Parathyroid adenoma (tissue), 2 donors: ENCODE data around the gene DNAJB13.

Experiments used
- H2AFZ ChIP-seq: fragments of 300-600 bp; sonication (generic); one replicate; pipeline ENCODE4 v1.7.0; 2017; ENCODE audit warnings: antibody characterized with exemption, mild to moderate bottlenecking
- H3K27ac ChIP-seq: fragments of 300-600 bp; sonication (generic); one replicate; pipeline ENCODE4 v1.7.0; 2017
- H3K27me3 ChIP-seq: fragments of 300-600 bp; sonication (generic); one replicate; pipeline ENCODE4 v1.7.0; 2017; ENCODE audit warnings: low read length; ENCODE audit not compliant: control insufficient read depth, insufficient read depth
- H3K36me3 ChIP-seq: fragments of 300-600 bp; sonication (generic); one replicate; pipeline ENCODE4 v1.7.0; 2017; ENCODE audit warnings: low read length; ENCODE audit not compliant: control insufficient read depth, insufficient read depth
- H3K4me1 ChIP-seq: fragments of 300-600 bp; sonication (generic); one replicate; pipeline ENCODE4 v1.7.0; 2017; ENCODE audit warnings: control low read depth
- H3K4me2 ChIP-seq: fragments of 300-600 bp; sonication (generic); one replicate; pipeline ENCODE4 v1.7.0; 2017; ENCODE audit warnings: low read length
- H3K4me3 ChIP-seq: fragments of 300-600 bp; sonication (generic); one replicate; pipeline ENCODE4 v1.7.0; 2017; ENCODE audit warnings: low read depth, low read length
- H3K79me2 ChIP-seq: fragments of 300-600 bp; sonication (generic); one replicate; pipeline ENCODE4 v1.7.0; 2017; ENCODE audit warnings: control low read depth
- H3K9ac ChIP-seq: fragments of 300-600 bp; sonication (generic); one replicate; pipeline ENCODE4 v1.7.0; 2017; ENCODE audit warnings: mild to moderate bottlenecking
- H3K9me3 ChIP-seq: fragments of 300-600 bp; sonication (generic); one replicate; pipeline ENCODE4 v1.7.0; 2017; ENCODE audit warnings: low read length; ENCODE audit not compliant: control insufficient read depth
- CTCF ChIP-seq: fragments of 300-600 bp; sonication (generic); IDR thresholded peaks from one replicate; pipeline ENCODE4 v1.7.0; 2017; ENCODE audit warnings: antibody characterized with exemption, mild to moderate bottlenecking
- donor health status: primary hyperparathyroidism.

DNAJB13 gene

GRCh38 chr11:73942010-73942409 lies 8.8 kb upstream of the DNAJB13 start:
- Histone ChIP-seq H3K9ac (no peak overlapping the region), H2AFZ (no peak overlapping the region), H3K4me2 (no peak overlapping the region), H3K27me3 (no peaks in the 10 kb centered on the region), H3K4me1 (no peaks in the 10 kb centered on the region), H3K36me3 (no peaks in the 10 kb centered on the region), H3K9me3 (no peaks in the 10 kb centered on the region), H3K79me2 (no peaks in the 10 kb centered on the region), H3K27ac (no peak overlapping the region), H3K4me3 (no peak overlapping the region)
- no peak for TF ChIP-seq CTCF

- H3K4me1 ChIP-seq: no peaks in the 10 kb centered on the region
- H3K79me2 ChIP-seq: no peaks in the 10 kb centered on the region
- H3K9ac ChIP-seq: no peak overlapping the region
- no peak overlapping the region for H2AFZ ChIP-seq
- H3K4me2 ChIP-seq: no peak overlapping the region
- no peak overlapping the region for H3K27ac ChIP-seq
- H3K36me3 ChIP-seq: no peaks in the 10 kb centered on the region
- no peaks in the 10 kb centered on the region for H3K27me3 ChIP-seq
- no peak overlapping the region for H3K4me3 ChIP-seq
- no peaks in the 10 kb centered on the region for H3K9me3 ChIP-seq
- no peak for TF ChIP-seq CTCF
Observed at GRCh38 chr11:73944085-73944484, 6.7 kb upstream of the DNAJB13 start.

- no peak for TF ChIP-seq CTCF
- H3K27ac ChIP-seq: no peak overlapping the region
- H3K9me3 ChIP-seq: no peaks in the 10 kb centered on the region
- H2AFZ ChIP-seq: no peak overlapping the region
- no peaks in the 10 kb centered on the region for H3K36me3 ChIP-seq
- no peak overlapping the region for H3K4me2 ChIP-seq
- H3K27me3 ChIP-seq: no peaks in the 10 kb centered on the region
- H3K4me1 ChIP-seq: no peaks in the 10 kb centered on the region
- H3K9ac ChIP-seq: no peak overlapping the region
- no peaks in the 10 kb centered on the region for H3K79me2 ChIP-seq
- no peak overlapping the region for H3K4me3 ChIP-seq
Observed at GRCh38 chr11:73944901-73945300, 5.9 kb upstream of the DNAJB13 start.

GRCh38 chr11:73945396-73945795 lies 5.4 kb upstream of the DNAJB13 start:
- H3K9ac ChIP-seq: no peak overlapping the region
- no peaks in the 10 kb centered on the region for H3K79me2 ChIP-seq
- H3K9me3 ChIP-seq: no peaks in the 10 kb centered on the region
- H3K4me2 ChIP-seq: no peak overlapping the region
- no peaks in the 10 kb centered on the region for H3K4me1 ChIP-seq
- TF ChIP-seq CTCF: no peak
- H2AFZ ChIP-seq: no peak overlapping the region
- H3K4me3 ChIP-seq: no peak overlapping the region
- no peak overlapping the region for H3K27ac ChIP-seq
- no peaks in the 10 kb centered on the region for H3K27me3 ChIP-seq
- no peaks in the 10 kb centered on the region for H3K36me3 ChIP-seq

- Histone ChIP-seq H3K9me3 (no peaks in the 10 kb centered on the region), H3K9ac (no peak overlapping the region), H3K4me1 (no peaks in the 10 kb centered on the region), H2AFZ (no peak overlapping the region), H3K4me3 (no peak overlapping the region), H3K79me2 (no peaks in the 10 kb centered on the region), H3K4me2 (no peak overlapping the region), H3K27ac (no peak overlapping the region), H3K27me3 (no peaks in the 10 kb centered on the region), H3K36me3 (no peaks in the 10 kb centered on the region)
- no peak for TF ChIP-seq CTCF
Observed at GRCh38 chr11:73946798-73947458, 3.9 kb upstream of the DNAJB13 start.
